Liver (tissue), 3 donors: Measurements from ENCODE around the gene TENM3.

Experiments
- EGR1 ChIP-seq, 2 donors: IDR thresholded peaks; 2 replicates each; pipeline ENCODE4 v1.6.1; 2016 to 2018; ENCODE audit warnings: antibody characterized with exemption in 2 of 2, low read depth in 2 of 2
- GABPA ChIP-seq, 2 donors: IDR thresholded peaks in 1 of 2; conservative IDR thresholded peaks in 1 of 2; 2 replicates each; pipeline ENCODE4 v1.6.1; 2016; ENCODE audit warnings: antibody characterized with exemption in 2 of 2, mild to moderate bottlenecking in 1 of 2, moderate library complexity in 1 of 2
- HNF4G ChIP-seq: IDR thresholded peaks from 2 replicates; pipeline ENCODE4 v1.6.1; 2016; ENCODE audit warnings: antibody characterized with exemption
- JUND ChIP-seq, 2 donors: IDR thresholded peaks; 2 replicates each; pipeline ENCODE4 v1.6.1; 2016; ENCODE audit warnings: antibody characterized with exemption in 2 of 2
- RAD21 ChIP-seq, 2 donors: IDR thresholded peaks; 2 replicates each; pipeline ENCODE4 v1.6.1; 2016; ENCODE audit warnings: antibody characterized with exemption in 2 of 2, mild to moderate bottlenecking in 2 of 2
- RXRA ChIP-seq, 2 donors: IDR thresholded peaks; 2 replicates each; pipeline ENCODE4 v1.6.1; 2017 to 2018; ENCODE audit warnings: antibody characterized with exemption in 2 of 2, mild to moderate bottlenecking in 1 of 2
- SP1 ChIP-seq: IDR thresholded peaks from 2 replicates; pipeline ENCODE4 v1.6.1; 2018; ENCODE audit warnings: antibody characterized with exemption, mild to moderate bottlenecking
- TAF1 ChIP-seq: conservative IDR thresholded peaks from 2 replicates; pipeline ENCODE4 v1.6.1; 2016; ENCODE audit warnings: antibody characterized with exemption, mild to moderate bottlenecking
- YY1 ChIP-seq: IDR thresholded peaks from 2 replicates; pipeline ENCODE4 v1.6.1; 2016; ENCODE audit warnings: antibody characterized with exemption, mild to moderate bottlenecking
- TF ChIP-seq, protein P1 (sequence below): fragments of 150-350 bp; IDR thresholded peaks from 2 replicates; pipeline ENCODE4 v1.5.1; 2017; ENCODE audit warnings: improper control_type of control experiment, low read depth, low read length; ENCODE audit not compliant: missing input control
- TF ChIP-seq, protein P2 (sequence below): IDR thresholded peaks from 2 replicates; pipeline ENCODE4 v1.6.1; 2016; ENCODE audit warnings: antibody characterized with exemption, mild to moderate bottlenecking
- TF ChIP-seq, protein P3 (sequence below): IDR thresholded peaks from 2 replicates; pipeline ENCODE4 v1.6.1; 2016; ENCODE audit warnings: antibody characterized with exemption
- TF ChIP-seq, protein P4 (sequence below): IDR thresholded peaks from 2 replicates; pipeline ENCODE4 v1.6.1; 2016; ENCODE audit warnings: antibody characterized with exemption
- donor health status: healthy.
- donor health status: healthy.

DNA sequence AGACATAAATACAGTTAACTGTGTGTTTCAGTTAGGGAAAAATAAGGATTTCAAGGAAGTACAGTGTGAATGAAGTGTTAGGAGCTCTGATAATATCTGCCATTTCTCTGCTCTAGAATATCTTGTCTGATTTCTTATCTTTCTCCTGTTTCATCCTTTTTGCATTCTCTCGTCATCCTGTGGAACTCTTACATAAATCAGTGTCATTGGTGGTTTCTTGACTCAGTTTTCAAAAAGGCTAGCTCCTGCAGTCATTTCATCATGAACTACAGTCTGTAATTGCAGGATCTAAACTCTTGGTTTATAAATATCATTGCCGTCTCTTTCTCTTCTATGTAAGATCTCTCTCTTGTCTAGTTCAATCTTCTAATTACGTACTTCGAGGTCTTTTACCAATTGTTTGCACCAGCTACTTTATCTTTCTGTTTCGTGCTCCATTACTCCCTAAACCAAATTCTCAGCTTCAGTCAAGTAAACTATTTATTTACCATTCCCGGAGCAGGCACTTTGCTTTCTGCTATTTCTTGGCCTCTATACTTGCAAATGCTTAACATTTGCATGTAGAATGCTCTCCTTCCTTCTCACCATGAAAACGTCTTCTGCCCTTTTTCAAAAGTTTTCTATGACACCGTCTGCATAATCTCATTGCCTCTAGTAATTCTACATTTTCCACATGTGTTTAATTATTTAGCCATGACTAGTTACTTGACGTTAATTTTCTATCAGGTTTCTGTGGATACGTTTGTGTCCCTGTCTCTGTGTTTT is 294.0 kb downstream of the TENM3 start:
- TF ChIP-seq, protein P1, sequence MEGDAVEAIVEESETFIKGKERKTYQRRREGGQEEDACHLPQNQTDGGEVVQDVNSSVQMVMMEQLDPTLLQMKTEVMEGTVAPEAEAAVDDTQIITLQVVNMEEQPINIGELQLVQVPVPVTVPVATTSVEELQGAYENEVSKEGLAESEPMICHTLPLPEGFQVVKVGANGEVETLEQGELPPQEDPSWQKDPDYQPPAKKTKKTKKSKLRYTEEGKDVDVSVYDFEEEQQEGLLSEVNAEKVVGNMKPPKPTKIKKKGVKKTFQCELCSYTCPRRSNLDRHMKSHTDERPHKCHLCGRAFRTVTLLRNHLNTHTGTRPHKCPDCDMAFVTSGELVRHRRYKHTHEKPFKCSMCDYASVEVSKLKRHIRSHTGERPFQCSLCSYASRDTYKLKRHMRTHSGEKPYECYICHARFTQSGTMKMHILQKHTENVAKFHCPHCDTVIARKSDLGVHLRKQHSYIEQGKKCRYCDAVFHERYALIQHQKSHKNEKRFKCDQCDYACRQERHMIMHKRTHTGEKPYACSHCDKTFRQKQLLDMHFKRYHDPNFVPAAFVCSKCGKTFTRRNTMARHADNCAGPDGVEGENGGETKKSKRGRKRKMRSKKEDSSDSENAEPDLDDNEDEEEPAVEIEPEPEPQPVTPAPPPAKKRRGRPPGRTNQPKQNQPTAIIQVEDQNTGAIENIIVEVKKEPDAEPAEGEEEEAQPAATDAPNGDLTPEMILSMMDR = no peak
- TF ChIP-seq JUND (IDR thresholded peaks at IDR 0.05) = no peak
- no peak for TF ChIP-seq RAD21 (IDR thresholded peaks at IDR 0.05)
- TF ChIP-seq EGR1 (IDR thresholded peaks at IDR 0.05; ENCODE audit: low read depth in 2 of 2) = no peak
- TF ChIP-seq, protein P2, sequence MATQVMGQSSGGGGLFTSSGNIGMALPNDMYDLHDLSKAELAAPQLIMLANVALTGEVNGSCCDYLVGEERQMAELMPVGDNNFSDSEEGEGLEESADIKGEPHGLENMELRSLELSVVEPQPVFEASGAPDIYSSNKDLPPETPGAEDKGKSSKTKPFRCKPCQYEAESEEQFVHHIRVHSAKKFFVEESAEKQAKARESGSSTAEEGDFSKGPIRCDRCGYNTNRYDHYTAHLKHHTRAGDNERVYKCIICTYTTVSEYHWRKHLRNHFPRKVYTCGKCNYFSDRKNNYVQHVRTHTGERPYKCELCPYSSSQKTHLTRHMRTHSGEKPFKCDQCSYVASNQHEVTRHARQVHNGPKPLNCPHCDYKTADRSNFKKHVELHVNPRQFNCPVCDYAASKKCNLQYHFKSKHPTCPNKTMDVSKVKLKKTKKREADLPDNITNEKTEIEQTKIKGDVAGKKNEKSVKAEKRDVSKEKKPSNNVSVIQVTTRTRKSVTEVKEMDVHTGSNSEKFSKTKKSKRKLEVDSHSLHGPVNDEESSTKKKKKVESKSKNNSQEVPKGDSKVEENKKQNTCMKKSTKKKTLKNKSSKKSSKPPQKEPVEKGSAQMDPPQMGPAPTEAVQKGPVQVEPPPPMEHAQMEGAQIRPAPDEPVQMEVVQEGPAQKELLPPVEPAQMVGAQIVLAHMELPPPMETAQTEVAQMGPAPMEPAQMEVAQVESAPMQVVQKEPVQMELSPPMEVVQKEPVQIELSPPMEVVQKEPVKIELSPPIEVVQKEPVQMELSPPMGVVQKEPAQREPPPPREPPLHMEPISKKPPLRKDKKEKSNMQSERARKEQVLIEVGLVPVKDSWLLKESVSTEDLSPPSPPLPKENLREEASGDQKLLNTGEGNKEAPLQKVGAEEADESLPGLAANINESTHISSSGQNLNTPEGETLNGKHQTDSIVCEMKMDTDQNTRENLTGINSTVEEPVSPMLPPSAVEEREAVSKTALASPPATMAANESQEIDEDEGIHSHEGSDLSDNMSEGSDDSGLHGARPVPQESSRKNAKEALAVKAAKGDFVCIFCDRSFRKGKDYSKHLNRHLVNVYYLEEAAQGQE = no peak
- TF ChIP-seq SP1 = no peak
- no peak for TF ChIP-seq YY1
- TF ChIP-seq TAF1 = no peak
- TF ChIP-seq, protein P3, sequence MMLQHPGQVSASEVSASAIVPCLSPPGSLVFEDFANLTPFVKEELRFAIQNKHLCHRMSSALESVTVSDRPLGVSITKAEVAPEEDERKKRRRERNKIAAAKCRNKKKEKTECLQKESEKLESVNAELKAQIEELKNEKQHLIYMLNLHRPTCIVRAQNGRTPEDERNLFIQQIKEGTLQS = no peak
- TF ChIP-seq GABPA (IDR thresholded peaks at IDR 0.05 in 1 of 2, conservative IDR thresholded peaks at IDR 0.05 in 1 of 2) = no peak
- TF ChIP-seq HNF4G = no peak
- TF ChIP-seq, protein P4, sequence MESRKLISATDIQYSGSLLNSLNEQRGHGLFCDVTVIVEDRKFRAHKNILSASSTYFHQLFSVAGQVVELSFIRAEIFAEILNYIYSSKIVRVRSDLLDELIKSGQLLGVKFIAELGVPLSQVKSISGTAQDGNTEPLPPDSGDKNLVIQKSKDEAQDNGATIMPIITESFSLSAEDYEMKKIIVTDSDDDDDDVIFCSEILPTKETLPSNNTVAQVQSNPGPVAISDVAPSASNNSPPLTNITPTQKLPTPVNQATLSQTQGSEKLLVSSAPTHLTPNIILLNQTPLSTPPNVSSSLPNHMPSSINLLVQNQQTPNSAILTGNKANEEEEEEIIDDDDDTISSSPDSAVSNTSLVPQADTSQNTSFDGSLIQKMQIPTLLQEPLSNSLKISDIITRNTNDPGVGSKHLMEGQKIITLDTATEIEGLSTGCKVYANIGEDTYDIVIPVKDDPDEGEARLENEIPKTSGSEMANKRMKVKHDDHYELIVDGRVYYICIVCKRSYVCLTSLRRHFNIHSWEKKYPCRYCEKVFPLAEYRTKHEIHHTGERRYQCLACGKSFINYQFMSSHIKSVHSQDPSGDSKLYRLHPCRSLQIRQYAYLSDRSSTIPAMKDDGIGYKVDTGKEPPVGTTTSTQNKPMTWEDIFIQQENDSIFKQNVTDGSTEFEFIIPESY = no peak
- TF ChIP-seq RXRA (IDR thresholded peaks at IDR 0.05) = no peak
